ENCODE measurements around the gene NKG7. TPM values are rescaled to one million over a fixed set of nuclear protein-coding genes. Genes with fewer than 3 reads are reported as not detected.

NKG7 gene
- total RNA-seq, 3 donors from 2014 or later, result 4.3 to 5.9 (median 4.4) TPM

- peaks cover 30% of the 10 kb centered on the region for H3K4me1 ChIP-seq (ENCODE audit: low read depth)
- H3K9me3 ChIP-seq, result no peaks in the 10 kb centered on the region
- ATAC-seq, result no peak
- DNase-seq, result peak in 1 of 3 donors; percentile 80
- intact Hi-C loops (cut with DNase I, micrococcal nuclease), result no loop called here
- H3K4me3 ChIP-seq, result peak overlapping the region; percentile 45
- TF ChIP-seq CTCF (IDR thresholded peaks at IDR 0.05), result no peak
- no peaks in the 10 kb centered on the region for H3K36me3 ChIP-seq (ENCODE audit: low read depth)
Observed at GRCh38 chr19:51367255-51367564, 5.2 kb downstream of the NKG7 start.

GRCh38 chr19:51366389-51367254 lies 5.8 kb downstream of the NKG7 start:
- ATAC-seq (peak; percentile 81), DNase-seq (peak; percentile 97 to 99 (median 97))
- no peaks in the 10 kb centered on the region for H3K36me3 ChIP-seq (ENCODE audit: low read depth)
- TF ChIP-seq CTCF (IDR thresholded peaks at IDR 0.05), result no peak
- H3K4me1 ChIP-seq (ENCODE audit: low read depth), result peaks cover 30% of the 10 kb centered on the region
- H3K9me3 ChIP-seq, result no peaks in the 10 kb centered on the region
- peak overlapping the region; percentile 45 for H3K4me3 ChIP-seq
- intact Hi-C loops (cut with DNase I, micrococcal nuclease), result no loop called here

- intact Hi-C loops (cut with DNase I, micrococcal nuclease), result no loop called here
- peaks cover 30% of the 10 kb centered on the region for H3K4me1 ChIP-seq (ENCODE audit: low read depth)
- no peaks in the 10 kb centered on the region for H3K36me3 ChIP-seq (ENCODE audit: low read depth)
- H3K4me3 ChIP-seq, result peak within 1 kb of the TSS; percentile 45
- DNase-seq, result no peak
- TF ChIP-seq CTCF (IDR thresholded peaks at IDR 0.05), result no peak
- no peaks in the 10 kb centered on the region for H3K9me3 ChIP-seq
- ATAC-seq, result no peak
Observed at GRCh38 chr19:51365965-51366388, 6.5 kb downstream of the NKG7 start, which contains the start of gene ETFB. Gene ETFB (minus strand): TSS chr19:51366388. CDS start chr19:51366326, 62 bp downstream.

GRCh38 chr19:51365211-51365964 lies 7.1 kb downstream of the NKG7 start:
- TF ChIP-seq CTCF (IDR thresholded peaks at IDR 0.05), result no peak
- DNase-seq, result peak in 2 of 3 donors; percentile 49 to 55
- no peak for ATAC-seq
- intact Hi-C loops (cut with DNase I, micrococcal nuclease), result no loop called here
- H3K9me3 ChIP-seq, result no peaks in the 10 kb centered on the region
- H3K4me1 ChIP-seq (ENCODE audit: low read depth), result peaks cover 30% of the 10 kb centered on the region
- peak overlapping the region; percentile 45 for H3K4me3 ChIP-seq
- H3K36me3 ChIP-seq (ENCODE audit: low read depth), result no peaks in the 10 kb centered on the region

GRCh38 chr19:51364200-51365106 lies 8.0 kb downstream of the NKG7 start:
- Histone ChIP-seq H3K9me3 (no peaks in the 10 kb centered on the region), H3K4me1 (ENCODE audit: low read depth) (peaks cover 30% of the 10 kb centered on the region), H3K4me3 (no peak overlapping the region), H3K36me3 (ENCODE audit: low read depth) (no peaks in the 10 kb centered on the region)
- ATAC-seq (no peak), DNase-seq (no peak)
- intact Hi-C loops (cut with DNase I, micrococcal nuclease), result no loop called here
- no peak for TF ChIP-seq CTCF (IDR thresholded peaks at IDR 0.05)

Data from mucosa of descending colon (tissue), 3 donors.